ENCODE measurements around the gene ATP6AP1. TPM values are rescaled to one million over a fixed set of nuclear protein-coding genes. Genes with fewer than 3 reads are reported as not detected.

ATP6AP1 gene
- total and polyA plus RNA-seq, 5 experiments from 2014 or later = 51.9 to 111 (median 84.7) TPM

DNA sequence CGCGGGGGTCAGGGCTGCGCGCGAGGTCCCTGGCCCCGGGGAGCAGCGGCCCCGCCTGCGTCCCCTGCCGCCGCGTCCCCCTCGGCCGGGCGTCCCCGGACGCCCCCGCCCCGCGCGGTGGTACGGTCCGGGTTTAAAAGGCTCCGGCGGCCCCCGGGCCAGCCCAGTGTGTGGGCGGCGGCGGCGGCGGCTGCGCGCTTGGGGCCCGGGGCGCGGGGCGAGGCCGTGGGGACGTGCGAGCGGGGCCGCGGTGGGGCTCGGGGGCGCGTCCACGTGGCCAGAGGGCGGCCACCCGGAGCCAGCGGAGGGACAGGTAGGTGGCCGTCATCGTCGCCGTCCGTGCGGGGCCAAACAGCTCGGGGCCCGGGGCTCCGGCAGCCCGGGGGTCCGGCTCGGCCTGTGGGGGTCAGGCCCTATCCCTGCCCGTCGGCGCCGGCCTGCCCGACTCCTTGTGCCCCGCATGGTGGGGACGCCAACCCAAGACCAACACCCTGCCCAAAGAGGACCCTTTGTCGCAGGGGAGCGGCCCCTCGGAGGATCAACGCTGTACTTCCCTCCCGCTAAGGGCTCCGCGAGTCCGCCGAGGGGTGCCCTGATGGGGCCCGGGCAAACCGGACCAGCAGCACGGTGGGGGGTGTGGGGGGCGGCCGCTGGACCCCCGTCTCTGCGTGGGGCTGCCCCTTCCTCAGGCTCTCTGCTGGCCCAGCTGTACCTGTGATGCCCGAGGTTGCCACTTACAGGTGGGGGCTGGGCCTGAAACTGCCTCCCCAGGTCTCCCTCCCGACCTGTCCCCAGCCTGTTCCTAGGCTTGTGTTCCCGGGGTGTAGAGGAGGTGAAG lies 29.9 kb downstream of the ATP6AP1 start, which contains the start of gene PLXNA3:
Gene PLXNA3, plus strand, starts transcription at position 166 of the 838 bp plus-strand sequence. CDS start 1,903 bp downstream, outside the sequence.
- no peaks in the 10 kb centered on the region for H3K27me3 Mint-ChIP-seq
- peaks cover 8 to 28% (median 19%) of the 10 kb centered on the region in 4 donors for H3K4me1 Mint-ChIP-seq
- peaks cover 0 to 8% (median 0%) of the 10 kb centered on the region in 3 donors for H3K36me3 Mint-ChIP-seq
- ATAC-seq = peak; percentile 77 to 84
- H3K4me3 Mint-ChIP-seq = peak within 1 kb of the TSS; percentile 89 to 99 (median 93)
- POLR2A ChIA-PET = interaction anchor here (0.6 to 3.1 kb wide), 13 partner anchors 11 to 59 kb away, joined by 3 to 14 read pairs (median 7); partner anchors contain the start of genes FAM3A, FAM50A, RPL10 and SLC10A3
- peak; percentile 33 to 83 (median 69) for DNase-seq
- peaks cover 0 to 3% (median 0%) of the 10 kb centered on the region in 9 donors for H3K9me3 Mint-ChIP-seq
- H3K27ac Mint-ChIP-seq = peak within 1 kb of the TSS; percentile 58 to 99 (median 94)

DNA sequence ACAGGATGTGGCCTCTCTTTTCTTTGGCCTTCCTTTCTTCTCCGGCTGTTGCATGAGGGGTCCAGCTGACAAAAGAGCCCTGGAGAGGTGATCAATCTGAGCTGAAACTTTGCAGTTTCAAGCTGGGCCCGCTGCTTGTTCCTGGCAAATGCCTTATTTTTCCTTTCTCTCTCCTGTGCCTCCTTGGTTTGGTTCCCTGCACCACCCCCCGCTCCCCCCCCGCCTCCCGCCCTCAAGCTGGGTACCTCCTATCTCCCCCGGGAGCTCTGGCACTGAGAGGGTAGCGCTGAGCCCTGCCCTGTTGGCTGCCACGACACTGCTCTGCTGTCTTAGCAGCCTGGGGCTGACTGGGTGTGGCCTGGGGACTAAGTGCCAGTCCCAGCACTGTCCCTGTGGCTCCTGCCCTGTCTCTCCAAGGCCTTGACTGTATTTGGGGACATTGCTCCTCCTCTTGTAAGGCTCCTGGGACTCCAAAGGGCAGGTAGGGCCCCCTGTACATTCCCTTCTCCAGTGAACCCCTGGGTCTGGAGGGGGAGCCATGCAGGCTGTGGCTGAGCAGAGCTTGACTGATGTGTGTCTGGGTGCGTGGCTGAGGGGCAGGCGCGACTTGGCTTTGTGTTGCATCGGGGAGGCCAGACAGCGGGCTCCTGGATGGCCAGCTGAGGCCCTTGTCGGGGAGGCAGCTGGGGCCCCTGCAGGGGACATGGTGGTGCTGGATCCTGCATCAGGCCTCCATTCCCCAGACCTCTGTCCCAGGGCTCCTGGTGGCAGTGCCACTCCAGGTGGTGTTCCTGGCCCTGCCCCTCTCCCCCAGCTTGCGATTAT lies 30.7 kb downstream of the ATP6AP1 start:
- ATAC-seq (peak; percentile 36 to 43), DNase-seq (peak in 1 of 10 donors; percentile 15)
- Mint-ChIP-seq H3K36me3 (peaks cover 0 to 8% (median 0%) of the 10 kb centered on the region in 3 donors), H3K4me3 (peak overlapping the region; percentile 74 to 87 (median 82)), H3K9me3 (peaks cover 0 to 3% (median 0%) of the 10 kb centered on the region in 9 donors), H3K27ac (peak overlapping the region in 7 of 10 donors; percentile 34 to 86 (median 60)), H3K27me3 (no peaks in the 10 kb centered on the region), H3K4me1 (peaks cover 8 to 28% (median 19%) of the 10 kb centered on the region in 4 donors)
- POLR2A ChIA-PET = interaction anchor here (0.6 to 3.1 kb wide), 13 partner anchors 12 to 60 kb away, joined by 3 to 14 read pairs (median 7); partner anchors contain the start of genes FAM3A, FAM50A, RPL10 and SLC10A3

GRCh38 chrX:154459832-154460231 lies 31.4 kb downstream of the ATP6AP1 start:
- Mint-ChIP-seq H3K4me1 (peaks cover 8 to 28% (median 19%) of the 10 kb centered on the region in 4 donors), H3K27me3 (no peaks in the 10 kb centered on the region), H3K36me3 (peaks cover 0 to 8% (median 0%) of the 10 kb centered on the region in 3 donors), H3K27ac (peak overlapping the region in 2 of 10 donors; percentile 34 to 61), H3K9me3 (peaks cover 0 to 3% (median 0%) of the 10 kb centered on the region in 9 donors), H3K4me3 (peak overlapping the region in 7 of 10 donors; percentile 36 to 86 (median 74))
- ATAC-seq (no peak), DNase-seq (peak in 1 of 10 donors; percentile 31)
- POLR2A ChIA-PET = interaction anchor here (0.9 to 3.1 kb wide), 6 partner anchors 18 to 61 kb away, joined by 3 to 14 read pairs (median 10); partner anchors contain the start of genes FAM3A, RPL10 and SLC10A3

DNA sequence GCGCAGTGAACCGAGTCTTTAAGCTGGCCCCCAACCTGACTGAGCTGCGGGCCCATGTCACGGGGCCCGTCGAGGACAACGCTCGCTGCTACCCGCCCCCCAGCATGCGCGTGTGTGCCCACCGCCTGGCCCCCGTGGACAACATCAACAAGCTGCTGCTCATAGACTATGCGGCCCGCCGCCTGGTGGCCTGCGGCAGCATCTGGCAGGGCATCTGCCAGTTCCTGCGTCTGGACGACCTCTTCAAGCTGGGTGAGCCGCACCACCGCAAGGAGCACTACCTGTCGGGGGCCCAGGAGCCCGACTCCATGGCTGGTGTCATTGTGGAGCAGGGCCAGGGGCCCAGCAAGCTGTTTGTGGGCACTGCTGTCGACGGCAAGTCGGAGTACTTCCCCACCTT lies 31.8 kb downstream of the ATP6AP1 start:
- Mint-ChIP-seq H3K27me3 (no peaks in the 10 kb centered on the region), H3K4me1 (peaks cover 8 to 28% (median 19%) of the 10 kb centered on the region in 4 donors), H3K4me3 (peak overlapping the region in 5 of 10 donors; percentile 10 to 74 (median 37)), H3K36me3 (peaks cover 0 to 8% (median 0%) of the 10 kb centered on the region in 3 donors), H3K27ac (peak overlapping the region in 2 of 10 donors; percentile 7 to 18), H3K9me3 (peaks cover 0 to 3% (median 0%) of the 10 kb centered on the region in 9 donors)
- DNase-seq (peak in 1 of 10 donors; percentile 27), ATAC-seq (no peak)
- POLR2A ChIA-PET = interaction anchor here (0.9 kb wide), 1 partner anchor 26 kb away, joined by 3 read pairs; no protein-coding TSS in a partner anchor

DNA sequence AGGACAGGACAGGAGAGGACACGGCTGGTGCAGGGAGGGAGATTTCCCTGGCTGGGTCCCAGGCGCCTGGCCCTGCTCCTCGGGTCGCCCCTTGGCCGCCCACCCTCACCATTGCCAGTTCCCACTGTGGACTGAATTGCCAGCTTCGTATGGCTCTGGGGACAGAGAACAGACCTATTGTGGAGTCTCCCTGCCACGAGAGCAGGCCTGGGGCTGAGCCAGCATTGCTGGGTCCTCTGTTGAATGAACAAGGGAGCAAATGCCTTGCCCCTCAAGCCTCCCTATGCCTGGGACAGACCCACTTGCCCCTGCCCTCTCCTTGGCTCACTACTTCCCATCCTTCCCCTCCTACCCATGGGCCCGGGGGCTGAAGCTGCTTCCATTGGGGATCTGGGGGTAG lies 33.9 kb downstream of the ATP6AP1 start:
- ATAC-seq (no peak), DNase-seq (peak in 1 of 10 donors; percentile 30)
- Mint-ChIP-seq H3K36me3 (peaks cover 0 to 10% (median 0%) of the 10 kb centered on the region in 3 donors), H3K4me3 (no peak overlapping the region), H3K9me3 (peaks cover 0 to 1% (median 0%) of the 10 kb centered on the region in 9 donors), H3K27ac (no peak overlapping the region), H3K4me1 (peaks cover 6 to 23% (median 15%) of the 10 kb centered on the region in 4 donors), H3K27me3 (no peaks in the 10 kb centered on the region)
- POLR2A ChIA-PET = no interaction called here

DNA sequence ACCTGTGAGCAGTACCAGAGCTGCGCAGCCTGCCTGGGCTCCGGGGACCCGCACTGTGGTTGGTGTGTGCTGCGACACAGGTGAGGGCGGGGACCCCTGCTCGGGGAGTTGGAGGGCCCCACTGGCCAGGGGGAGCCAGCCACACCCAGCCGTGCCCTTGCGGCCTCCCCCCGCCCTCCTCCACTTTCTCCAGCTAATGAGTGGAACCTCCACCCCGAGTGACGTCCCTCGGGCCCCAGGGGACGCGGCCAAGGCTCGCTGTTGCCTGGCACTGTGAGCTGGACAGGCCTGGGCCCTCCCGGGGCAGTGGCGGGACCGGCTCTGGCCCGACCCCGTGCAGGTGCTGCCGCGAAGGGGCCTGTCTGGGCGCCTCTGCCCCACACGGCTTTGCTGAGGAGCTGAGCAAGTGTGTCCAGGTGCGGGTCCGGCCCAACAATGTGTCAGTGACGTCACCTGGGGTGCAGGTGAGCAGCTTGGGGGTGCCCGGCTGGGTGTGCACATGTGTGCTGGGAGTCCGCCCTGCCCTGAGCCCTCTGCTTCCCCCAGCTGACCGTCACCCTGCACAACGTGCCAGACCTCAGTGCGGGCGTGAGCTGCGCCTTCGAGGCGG lies 35.2 kb downstream of the ATP6AP1 start:
- H3K4me1 Mint-ChIP-seq = peaks cover 4 to 21% (median 13%) of the 10 kb centered on the region in 4 donors
- no peak overlapping the region for H3K27ac Mint-ChIP-seq
- ATAC-seq (no peak), DNase-seq (peak in 1 of 10 donors; percentile 36)
- H3K36me3 Mint-ChIP-seq = peaks cover 0 to 10% (median 0%) of the 10 kb centered on the region in 3 donors
- H3K4me3 Mint-ChIP-seq = no peak overlapping the region
- H3K27me3 Mint-ChIP-seq = no peaks in the 10 kb centered on the region
- POLR2A ChIA-PET = interaction anchor here (0.8 kb wide), 1 partner anchor 34 kb away, joined by 3 read pairs; no protein-coding TSS in a partner anchor
- peaks cover 0 to 1% (median 0%) of the 10 kb centered on the region in 9 donors for H3K9me3 Mint-ChIP-seq

GRCh38 chrX:154464806-154465365 lies 36.4 kb downstream of the ATP6AP1 start:
- no peaks in the 10 kb centered on the region for H3K9me3 Mint-ChIP-seq
- no peaks in the 10 kb centered on the region for H3K27me3 Mint-ChIP-seq
- ATAC-seq (no peak), DNase-seq (peak in 1 of 10 donors; percentile 13)
- H3K4me1 Mint-ChIP-seq = peaks cover 3 to 16% (median 8%) of the 10 kb centered on the region in 4 donors
- POLR2A ChIA-PET = interaction anchor here (1.0 kb wide), 1 partner anchor 66 kb away, joined by 3 read pairs; no protein-coding TSS in a partner anchor
- no peak overlapping the region for H3K27ac Mint-ChIP-seq
- peak overlapping the region in 1 of 10 donors; percentile 41 for H3K4me3 Mint-ChIP-seq
- peaks cover 0 to 17% (median 0%) of the 10 kb centered on the region in 3 donors for H3K36me3 Mint-ChIP-seq

DNA sequence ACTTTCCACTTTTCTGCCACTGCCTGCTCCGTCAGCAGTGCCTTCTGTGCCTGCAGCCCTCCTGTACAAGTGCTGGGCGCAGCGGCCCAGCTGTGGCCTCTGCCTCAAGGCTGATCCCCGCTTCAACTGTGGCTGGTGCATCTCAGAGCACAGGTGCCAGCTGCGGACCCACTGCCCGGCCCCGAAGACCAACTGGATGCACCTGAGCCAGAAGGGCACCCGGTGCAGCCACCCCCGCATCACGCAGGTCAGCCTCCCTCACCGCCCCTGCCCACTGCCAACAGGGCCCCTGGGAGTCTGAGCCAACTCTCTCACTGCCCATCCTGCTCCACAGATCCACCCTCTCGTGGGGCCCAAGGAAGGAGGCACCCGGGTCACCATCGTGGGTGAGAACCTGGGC lies 37.1 kb downstream of the ATP6AP1 start:
- H3K4me1 Mint-ChIP-seq = peaks cover 1 to 11% (median 5%) of the 10 kb centered on the region in 4 donors
- no peaks in the 10 kb centered on the region for H3K27me3 Mint-ChIP-seq
- peaks cover 0 to 19% (median 0%) of the 10 kb centered on the region in 3 donors for H3K36me3 Mint-ChIP-seq
- no peaks in the 10 kb centered on the region for H3K9me3 Mint-ChIP-seq
- POLR2A ChIA-PET = interaction anchor here (0.6 to 1.0 kb wide), 2 partner anchors 20 to 66 kb away, joined by 3 read pairs; no protein-coding TSS in a partner anchor
- H3K4me3 Mint-ChIP-seq = no peak overlapping the region
- ATAC-seq = no peak
- DNase-seq = no peak
- no peak overlapping the region for H3K27ac Mint-ChIP-seq

DNA sequence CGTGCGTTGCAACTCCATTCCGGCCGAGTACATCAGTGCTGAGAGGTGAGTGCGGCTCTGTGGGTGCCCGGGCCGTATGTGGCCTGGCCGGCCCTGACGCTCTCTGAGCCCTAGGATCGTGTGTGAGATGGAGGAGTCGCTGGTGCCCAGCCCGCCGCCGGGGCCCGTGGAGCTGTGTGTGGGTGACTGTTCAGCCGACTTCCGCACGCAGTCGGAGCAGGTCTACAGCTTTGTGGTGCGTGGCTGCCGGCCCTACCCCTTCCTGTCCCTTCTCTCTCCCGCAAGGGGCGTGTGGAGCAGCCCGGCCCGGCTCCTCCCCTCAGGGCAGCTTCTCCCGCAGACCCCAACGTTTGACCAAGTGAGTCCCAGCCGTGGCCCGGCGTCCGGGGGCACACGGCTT lies 37.6 kb downstream of the ATP6AP1 start:
- H3K9me3 Mint-ChIP-seq = no peaks in the 10 kb centered on the region
- H3K27me3 Mint-ChIP-seq = no peaks in the 10 kb centered on the region
- H3K36me3 Mint-ChIP-seq = peaks cover 0 to 23% (median 0%) of the 10 kb centered on the region in 3 donors
- H3K4me1 Mint-ChIP-seq = peaks cover 1 to 9% (median 5%) of the 10 kb centered on the region in 4 donors
- no peak for ATAC-seq
- no peak overlapping the region for H3K4me3 Mint-ChIP-seq
- H3K27ac Mint-ChIP-seq = no peak overlapping the region
- POLR2A ChIA-PET = interaction anchor here (0.6 kb wide), 1 partner anchor 20 kb away, joined by 3 read pairs; no protein-coding TSS in a partner anchor
- peak in 1 of 10 donors; percentile 45 for DNase-seq

DNA sequence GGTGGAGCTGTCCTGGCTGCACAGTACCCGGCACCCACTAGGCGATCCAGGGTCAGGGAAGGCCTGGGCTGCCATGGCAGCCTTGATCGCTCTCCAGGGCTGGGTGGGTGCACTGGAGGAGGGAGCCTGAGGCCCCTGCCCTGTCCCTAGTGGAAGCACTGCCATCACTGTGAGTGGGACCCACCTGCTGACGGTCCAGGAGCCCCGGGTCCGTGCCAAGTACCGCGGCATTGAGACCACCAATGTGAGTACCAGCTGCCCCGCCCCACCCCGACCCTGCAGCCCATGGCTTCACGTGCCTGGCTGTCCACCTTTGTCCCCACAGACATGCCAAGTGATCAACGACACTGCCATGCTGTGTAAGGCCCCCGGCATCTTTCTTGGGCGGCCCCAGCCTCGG lies 38.4 kb downstream of the ATP6AP1 start:
- H3K9me3 Mint-ChIP-seq = no peaks in the 10 kb centered on the region
- H3K4me3 Mint-ChIP-seq = no peak overlapping the region
- H3K27me3 Mint-ChIP-seq = no peaks in the 10 kb centered on the region
- POLR2A ChIA-PET = no interaction called here
- H3K36me3 Mint-ChIP-seq = peaks cover 0 to 21% (median 0%) of the 10 kb centered on the region in 3 donors
- H3K4me1 Mint-ChIP-seq = peaks cover 0 to 4% (median under 1%) of the 10 kb centered on the region in 4 donors
- DNase-seq (peak in 1 of 10 donors; percentile 19), ATAC-seq (no peak)
- no peak overlapping the region for H3K27ac Mint-ChIP-seq

- Mint-ChIP-seq H3K4me3 (no peak overlapping the region), H3K36me3 (peaks cover 0 to 24% (median 0%) of the 10 kb centered on the region in 3 donors), H3K9me3 (no peaks in the 10 kb centered on the region), H3K27ac (no peak overlapping the region), H3K27me3 (no peaks in the 10 kb centered on the region), H3K4me1 (peaks cover 0 to 4% (median 0%) of the 10 kb centered on the region in 4 donors)
- POLR2A ChIA-PET = no interaction called here
- ATAC-seq (no peak), DNase-seq (no peak)
Measured at GRCh38 chrX:154467556-154467955, 39.1 kb downstream of the ATP6AP1 start.

All from naive thymus-derived CD8-positive, alpha-beta T cell (primary cell).